WTC11 (cell line): ENCODE results near the gene TNS3. TPM values are rescaled to one million over a fixed set of nuclear protein-coding genes. Genes with fewer than 3 reads are reported as not detected.

Source experiments
- ATAC-seq: fragments of 200-7000 bp; cut with Tn5 transposase; 2 replicates; pipeline ENCODE4 v1.10.0; 2021; ENCODE audit warnings: mild to moderate bottlenecking, moderate library complexity
- CTCF ChIA-PET: fragments of 300-600 bp; sonication (Branson Sonifier 250); formaldehyde crosslinking; loops from one replicate; lab custom pipeline; 2021; ENCODE audit warnings: antibody characterized with exemption; lab: Charles Lee
- POLR2A ChIA-PET: fragments of 350-600 bp; sonication (Branson Sonifier 250); formaldehyde crosslinking; loops from one replicate; lab custom pipeline; 2021; ENCODE audit warnings: antibody characterized with exemption; lab: Charles Lee
- DNase-seq: peaks from one replicate; pipeline ENCODE4 v3.0.0; 2021; ENCODE audit warnings: low spot score
- H3K27ac Mint-ChIP-seq: 2 replicates; pipeline ENCODE4 v1.8.0; 2021; ENCODE audit warnings: mixed read lengths
- H3K27me3 Mint-ChIP-seq: 2 replicates; pipeline ENCODE4 v1.8.0; 2021; ENCODE audit warnings: low read depth, mild to moderate bottlenecking, moderate library complexity, mixed read lengths
- H3K36me3 Mint-ChIP-seq: 2 replicates; pipeline ENCODE4 v1.8.0; 2021; ENCODE audit warnings: mixed read lengths
- H3K4me1 Mint-ChIP-seq: 2 replicates; pipeline ENCODE4 v1.8.0; 2022; ENCODE audit warnings: mixed read lengths
- H3K4me3 Mint-ChIP-seq: 2 replicates; pipeline ENCODE4 v1.8.0; 2021; ENCODE audit warnings: mild to moderate bottlenecking, moderate library complexity, mixed read lengths
- H3K9me3 Mint-ChIP-seq: 2 replicates; pipeline ENCODE4 v1.8.0; 2021; ENCODE audit warnings: mixed read lengths
- ARID4B ChIP-seq: sonication (generic); formaldehyde crosslinking; IDR thresholded peaks from 2 replicates; pipeline ENCODE4 v1.8.0; 2023; ENCODE audit warnings: missing genetic modification reagents, mild to moderate bottlenecking, borderline replicate concordance
- CBFB ChIP-seq: sonication (generic); formaldehyde crosslinking; IDR thresholded peaks from 2 replicates; pipeline ENCODE4 v1.8.1; 2022; ENCODE audit warnings: mild to moderate bottlenecking, low read depth, missing genetic modification reagents
- E2F4 ChIP-seq: sonication (generic); formaldehyde crosslinking; IDR thresholded peaks from 2 replicates; pipeline ENCODE4 v1.8.1; 2022; ENCODE audit warnings: low read depth, mild to moderate bottlenecking, moderate library complexity, missing genetic modification reagents, borderline replicate concordance
- FOXK1 ChIP-seq: sonication (generic); formaldehyde crosslinking; IDR thresholded peaks from 2 replicates; pipeline ENCODE4 v1.8.0; 2022; ENCODE audit warnings: mild to moderate bottlenecking, moderate library complexity, missing genetic modification reagents
- HMGA2 ChIP-seq: fragments of 250-450 bp; sonication (Bioruptor Pico); IDR thresholded peaks from 2 replicates; pipeline ENCODE4 v1.4.0; 2021; ENCODE audit warnings: mild to moderate bottlenecking, moderate library complexity
- IRF2 ChIP-seq: sonication (generic); formaldehyde crosslinking; IDR thresholded peaks from 2 replicates; pipeline ENCODE4 v1.8.0; 2022; ENCODE audit warnings: low read depth, missing genetic modification reagents, borderline replicate concordance
- SMAD4 ChIP-seq: sonication (generic); formaldehyde crosslinking; IDR thresholded peaks from 2 replicates; pipeline ENCODE4 v1.8.0; 2022; ENCODE audit warnings: mild to moderate bottlenecking, missing genetic modification reagents
- TEAD4 ChIP-seq: sonication (generic); formaldehyde crosslinking; IDR thresholded peaks from 2 replicates; pipeline ENCODE4 v1.8.0; 2022; ENCODE audit warnings: mild to moderate bottlenecking, missing genetic modification reagents
- TP53 ChIP-seq: sonication (generic); formaldehyde crosslinking; IDR thresholded peaks from 2 replicates; pipeline ENCODE4 v1.8.1; 2023; ENCODE audit warnings: mild to moderate bottlenecking, missing genetic modification reagents
- ZNF263 ChIP-seq: sonication (generic); formaldehyde crosslinking; IDR thresholded peaks from 2 replicates; pipeline ENCODE4 v1.8.1; 2022; ENCODE audit warnings: low read depth, mild to moderate bottlenecking, moderate library complexity, missing genetic modification reagents
- ZNF416 ChIP-seq: fragments of 250-450 bp; sonication (Bioruptor Pico); IDR thresholded peaks from 2 replicates; pipeline ENCODE4 v1.9.0; 2021; ENCODE audit warnings: mild to moderate bottlenecking, inconsistent platforms
- ZNF423 ChIP-seq: fragments of 250-450 bp; sonication (Bioruptor Pico); IDR thresholded peaks from 2 replicates; pipeline ENCODE4 v2.1.2; 2022; ENCODE audit warnings: mild to moderate bottlenecking, moderate library complexity
- ZNF532 ChIP-seq: fragments of 250-450 bp; sonication (Bioruptor Pico); IDR thresholded peaks from 2 replicates; pipeline ENCODE4 v1.9.0; 2021; ENCODE audit warnings: mild to moderate bottlenecking, borderline replicate concordance
- total RNA-seq: library from RNA; stranded (reverse); gene quantifications from 3 replicates; pipeline ENCODE4 v1.2.3, GENCODE V29; 2021
- TF ChIP-seq, protein P1 (sequence below): sonication (generic); formaldehyde crosslinking; IDR thresholded peaks from 2 replicates; pipeline ENCODE4 v1.8.1; 2022; ENCODE audit warnings: missing genetic modification reagents, borderline replicate concordance
- TF ChIP-seq, protein P2 (sequence below): sonication (generic); formaldehyde crosslinking; IDR thresholded peaks from 2 replicates; pipeline ENCODE4 v1.8.1; 2023; ENCODE audit warnings: mild to moderate bottlenecking, missing genetic modification reagents, moderate library complexity

TNS3 gene
- total RNA-seq, 1 experiment from 2014 or later: 37.7 TPM

DNA sequence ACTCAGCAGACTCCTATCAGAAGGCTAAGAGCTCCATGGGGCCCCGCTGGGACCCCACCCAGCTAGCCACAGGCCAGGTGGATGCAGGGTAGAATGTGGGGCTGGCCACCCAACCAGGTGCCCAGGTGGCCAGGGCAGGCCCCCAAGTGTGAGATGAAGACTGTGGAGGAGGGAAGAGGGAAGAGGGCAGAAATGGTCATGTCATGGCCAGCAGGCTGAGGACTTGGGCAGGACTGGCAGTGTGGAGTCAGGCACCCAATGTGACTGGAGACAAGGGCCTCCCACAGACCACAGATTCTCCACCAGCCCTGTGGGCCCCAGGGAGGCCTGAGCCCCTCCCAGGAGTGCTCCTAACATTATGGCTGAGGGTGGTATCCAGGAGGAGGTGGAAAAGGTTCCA, 141.6 kb downstream of the TNS3 start:
- ATAC-seq (no peak), DNase-seq (no peak)
- Mint-ChIP-seq H3K4me1 (peaks cover 11% of the 10 kb centered on the region), H3K4me3 (no peak overlapping the region), H3K36me3 (0 out of 2 replicates have a peak, but pooled peaks cover 2% of the 10 kb centered on the region)
- ChIA-PET POLR2A (interaction anchor here (0.6 kb wide), 1 partner anchor 15 kb away, joined by 3 read pairs; no protein-coding TSS in a partner anchor), CTCF (interaction anchor here (0.9 kb wide), 1 partner anchor 60 kb away, joined by 3 read pairs; no protein-coding TSS in a partner anchor)
- TF ChIP-seq ZNF423 (CRISPR knock-in tag) (no peak), TP53 (no peak), SMAD4 (CRISPR knock-in tag) (no peak)
- TF ChIP-seq, all 79 proteins: peak for 0
- H3K27me3 Mint-ChIP-seq: no peaks in the 10 kb centered on the region
- H3K9me3 Mint-ChIP-seq: no peaks in the 10 kb centered on the region
- H3K27ac Mint-ChIP-seq: no peak overlapping the region

DNA sequence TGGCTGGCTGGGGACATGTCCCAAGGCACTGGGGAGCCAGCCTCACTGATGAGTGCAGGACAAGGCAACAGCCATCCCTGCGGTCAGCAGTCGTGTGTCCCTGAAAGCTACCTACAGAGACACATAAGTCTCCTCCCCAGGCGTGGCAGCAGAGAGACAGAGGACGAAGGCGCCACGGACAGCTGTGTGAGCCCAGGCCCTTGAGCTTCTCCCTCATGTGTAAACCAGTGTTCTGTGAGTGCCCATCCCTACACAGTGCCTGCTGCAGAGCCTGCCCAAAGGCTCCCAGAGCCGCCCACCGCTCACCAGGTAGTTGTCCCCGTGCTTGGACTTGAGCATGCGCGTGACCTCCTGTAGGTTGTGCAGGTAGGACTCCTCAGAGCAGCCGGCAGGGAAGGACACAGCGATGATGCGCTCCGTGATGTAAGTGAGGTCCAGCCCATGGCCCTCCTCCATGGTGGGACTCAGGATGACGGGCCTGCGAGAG, 142.7 kb downstream of the TNS3 start:
- Mint-ChIP-seq H3K27ac (peak overlapping the region; percentile 83), H3K4me1 (peaks cover 7% of the 10 kb centered on the region; the same call in 1 of the 2 replicates), H3K9me3 (no peaks in the 10 kb centered on the region), H3K27me3 (no peaks in the 10 kb centered on the region), H3K36me3 (0 out of 2 replicates have a peak, but pooled peaks cover 2% of the 10 kb centered on the region), H3K4me3 (no peak overlapping the region)
- DNase-seq: no peak
- no peak for TF ChIP-seq FOXK1 (CRISPR knock-in tag)
- no peak for TF ChIP-seq ZNF263 (CRISPR knock-in tag)
- no peak for TF ChIP-seq ZNF416 (CRISPR knock-in tag)
- no peak for TF ChIP-seq E2F4 (CRISPR knock-in tag)
- no peak for TF ChIP-seq HMGA2 (CRISPR knock-in tag)
- no peak for TF ChIP-seq IRF2
- ATAC-seq: no peak
- ChIA-PET CTCF (no interaction called here), POLR2A (no interaction called here)

GRCh38 chr7:47438411-47439029, 143.4 kb downstream of the TNS3 start:
- ATAC-seq (no peak), DNase-seq (no peak)
- no peak overlapping the region for H3K27ac Mint-ChIP-seq
- no peak overlapping the region for H3K4me3 Mint-ChIP-seq
- peaks cover 2% of the 10 kb centered on the region; the same call in 1 of the 2 replicates for H3K36me3 Mint-ChIP-seq
- CTCF ChIA-PET: no interaction called here
- POLR2A ChIA-PET: no interaction called here
- no peaks in the 10 kb centered on the region for H3K9me3 Mint-ChIP-seq
- H3K27me3 Mint-ChIP-seq: no peaks in the 10 kb centered on the region
- H3K4me1 Mint-ChIP-seq: peaks cover 7% of the 10 kb centered on the region; the same call in 1 of the 2 replicates
- no peak for TF ChIP-seq ZNF532
- no peak for TF ChIP-seq ARID4B
- TF ChIP-seq, protein P1, sequence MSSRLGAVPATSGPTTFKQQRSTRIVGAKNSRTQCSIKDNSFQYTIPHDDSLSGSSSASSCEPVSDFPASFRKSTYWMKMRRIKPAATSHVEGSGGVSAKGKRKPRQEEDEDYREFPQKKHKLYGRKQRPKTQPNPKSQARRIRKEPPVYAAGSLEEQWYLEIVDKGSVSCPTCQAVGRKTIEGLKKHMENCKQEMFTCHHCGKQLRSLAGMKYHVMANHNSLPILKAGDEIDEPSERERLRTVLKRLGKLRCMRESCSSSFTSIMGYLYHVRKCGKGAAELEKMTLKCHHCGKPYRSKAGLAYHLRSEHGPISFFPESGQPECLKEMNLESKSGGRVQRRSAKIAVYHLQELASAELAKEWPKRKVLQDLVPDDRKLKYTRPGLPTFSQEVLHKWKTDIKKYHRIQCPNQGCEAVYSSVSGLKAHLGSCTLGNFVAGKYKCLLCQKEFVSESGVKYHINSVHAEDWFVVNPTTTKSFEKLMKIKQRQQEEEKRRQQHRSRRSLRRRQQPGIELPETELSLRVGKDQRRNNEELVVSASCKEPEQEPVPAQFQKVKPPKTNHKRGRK (CRISPR knock-in tag): no peak
- no peak for TF ChIP-seq IRF2
- no peak for TF ChIP-seq TEAD4
- no peak for TF ChIP-seq CBFB (CRISPR knock-in tag)
- TF ChIP-seq, protein P2, sequence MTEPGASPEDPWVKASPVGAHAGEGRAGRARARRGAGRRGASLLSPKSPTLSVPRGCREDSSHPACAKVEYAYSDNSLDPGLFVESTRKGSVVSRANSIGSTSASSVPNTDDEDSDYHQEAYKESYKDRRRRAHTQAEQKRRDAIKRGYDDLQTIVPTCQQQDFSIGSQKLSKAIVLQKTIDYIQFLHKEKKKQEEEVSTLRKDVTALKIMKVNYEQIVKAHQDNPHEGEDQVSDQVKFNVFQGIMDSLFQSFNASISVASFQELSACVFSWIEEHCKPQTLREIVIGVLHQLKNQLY (CRISPR knock-in tag): no peak
- no peak for TF ChIP-seq E2F4 (CRISPR knock-in tag)
